Fibroblast of the conjunctiva (primary cell): ENCODE results near the gene ANO4.
"Not testable (repeated sequence)": the region's sequence is repeated elsewhere in the genome, so short reads cannot be mapped to it uniquely, and the experiment has no call there.

Source experiments
- DNase-seq: peaks from one replicate; pipeline ENCODE4 v3.0.0-alpha.2; 2010; ENCODE audit warnings: low read depth

The ANO4 gene

GRCh38 chr12:101097829-101098580 is 303.4 kb downstream of the ANO4 start:
- DNase-seq, result no peak

- DNase-seq, result no peak
Observed at GRCh38 chr12:101107032-101107763, 312.6 kb downstream of the ANO4 start.

- DNase-seq, result no peak
Observed at GRCh38 chr12:101108130-101108529, 313.6 kb downstream of the ANO4 start.

GRCh38 chr12:101110866-101111265 is 316.3 kb downstream of the ANO4 start:
- DNase-seq, result no peak

- DNase-seq, result no peak
Observed at GRCh38 chr12:101111441-101111840, 316.9 kb downstream of the ANO4 start.

- DNase-seq, result no peak
Observed at GRCh38 chr12:101115326-101115725, 320.8 kb downstream of the ANO4 start.

- no peak for DNase-seq
Observed at GRCh38 chr12:101116911-101117310, 322.3 kb downstream of the ANO4 start.

GRCh38 chr12:101117842-101118241 is 323.3 kb downstream of the ANO4 start:
- no peak for DNase-seq

- no peak for DNase-seq
Observed at GRCh38 chr12:101127521-101128219, 333.1 kb downstream of the ANO4 start.

- not testable (repeated sequence) for DNase-seq
Observed at GRCh38 chr12:101145777-101146431, 351.3 kb downstream of the ANO4 start.

GRCh38 chr12:101165319-101165718 is 370.7 kb downstream of the ANO4 start:
- no peak for DNase-seq

GRCh38 chr12:101166866-101167265 is 372.3 kb downstream of the ANO4 start:
- DNase-seq, result no peak

- no peak for DNase-seq
Observed at GRCh38 chr12:101168001-101168400, 373.4 kb downstream of the ANO4 start.

GRCh38 chr12:101172316-101172715 is 377.7 kb downstream of the ANO4 start:
- DNase-seq, result no peak

GRCh38 chr12:101173197-101173749 is 378.7 kb downstream of the ANO4 start:
- no peak for DNase-seq

- no peak for DNase-seq
Observed at GRCh38 chr12:101174541-101174940, 380.0 kb downstream of the ANO4 start.
